ENCODE results near the gene MAML2. TPM values are rescaled to one million over a fixed set of nuclear protein-coding genes. Genes with fewer than 3 reads are reported as not detected.

Gene MAML2
- polyA plus RNA-seq, 1 of the 3 experiments (the other 2 are of a cell fraction) = 20.1 TPM

DNA sequence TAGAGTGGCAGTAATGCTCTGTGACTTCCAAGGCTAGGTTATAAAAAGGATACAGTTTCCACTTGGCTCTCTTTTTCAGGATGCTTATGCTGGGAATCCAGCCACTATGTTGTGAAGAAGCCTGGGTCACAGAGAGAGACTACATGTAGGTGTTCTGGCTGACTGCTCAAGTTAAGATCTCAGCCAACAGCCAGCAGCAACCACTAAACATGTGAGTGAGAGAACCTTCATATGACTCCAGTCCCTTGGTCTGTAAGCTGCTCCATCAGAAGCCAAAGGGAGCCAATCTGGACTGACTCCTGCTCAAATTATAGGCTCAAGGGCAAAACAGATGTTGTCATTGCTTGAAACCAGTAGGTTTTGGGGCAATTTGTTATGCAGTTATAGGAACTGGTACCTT is 162.7 kb downstream of the MAML2 start:
- Histone ChIP-seq H3K27ac (ENCODE audit: low read depth in 2 of 2, low read length in 1 of 2) (no peak overlapping the region), H3K4me3 (ENCODE audit: low read depth in 2 of 2, low read length in 1 of 2) (no peak overlapping the region), H3K4me1 (ENCODE audit: control insufficient read depth in 1 of 2, insufficient read depth in 2 of 2, low read depth in 1 of 2, low read length in 1 of 2) (peaks cover 0 to 12% of the 10 kb centered on the region in 2 experiments; a peak in 1 of 4 replicates), H3K36me3 (replicated peaks in 1 of 2; ENCODE audit: control insufficient read depth in 1 of 2, insufficient read depth in 2 of 2, low read length in 1 of 2) (peaks cover 2 to 3% of the 10 kb centered on the region in 2 experiments), H3K27me3 (ENCODE audit: insufficient read depth) (no peaks in the 10 kb centered on the region), H3K79me2 (ENCODE audit: insufficient read depth) (peaks cover 76% of the 10 kb centered on the region), H2AFZ (ENCODE audit: low read depth) (no peak overlapping the region), H3K9me3 (no peaks in the 10 kb centered on the region), H3F3A (replicated peaks; ENCODE audit: insufficient read depth) (peaks cover 4% of the 10 kb centered on the region), H3K4me2 (no peak overlapping the region), H3K9me2 (no peaks in the 10 kb centered on the region), H4K20me1 (ENCODE audit: insufficient read depth) (no peaks in the 10 kb centered on the region), H3K9ac (no peak overlapping the region)
- no peak for DNase-seq
- ChIA-PET POLR2A (no interaction called here), CTCF (interaction anchor here (0.6 to 1.1 kb wide), 2 partner anchors 14 to 26 kb away, joined by 3 read pairs; no protein-coding TSS in a partner anchor)
- no peak for TF ChIP-seq RXRA (IDR thresholded peaks at IDR 0.05; ENCODE audit: borderline replicate concordance, low read depth)
- TF ChIP-seq EZH2phosphoT487 (IDR thresholded peaks at IDR 0.05; ENCODE audit: borderline replicate concordance, low read depth) = no peak

DNA sequence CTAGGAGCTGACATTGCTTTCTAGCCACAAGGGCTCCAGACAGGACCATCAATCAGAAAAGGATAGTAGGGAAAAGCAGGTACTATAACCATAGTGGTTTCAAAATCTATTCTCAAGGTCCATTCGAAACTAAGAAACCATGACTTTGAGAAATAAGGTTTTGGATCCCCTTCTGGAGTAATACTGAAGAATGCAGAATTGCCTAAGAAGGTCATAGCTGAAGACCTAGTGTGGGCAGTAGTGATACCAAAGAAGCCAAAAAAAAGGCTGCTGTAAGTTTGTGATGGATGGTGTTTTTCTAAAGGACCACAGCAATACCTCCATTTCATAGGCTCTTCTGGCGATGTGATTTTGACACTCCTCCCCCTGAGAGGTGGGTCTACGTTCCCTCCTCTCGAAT is 163.1 kb downstream of the MAML2 start:
- Histone ChIP-seq H3K36me3 (replicated peaks in 1 of 2; ENCODE audit: control insufficient read depth in 1 of 2, insufficient read depth in 2 of 2, low read length in 1 of 2) (peaks cover under 1 to 2% of the 10 kb centered on the region in 2 experiments), H4K20me1 (ENCODE audit: insufficient read depth) (no peaks in the 10 kb centered on the region), H2AFZ (ENCODE audit: low read depth) (no peak overlapping the region), H3K4me2 (no peak overlapping the region), H3K79me2 (ENCODE audit: insufficient read depth) (peaks cover 76% of the 10 kb centered on the region), H3F3A (replicated peaks; ENCODE audit: insufficient read depth) (peaks cover 4% of the 10 kb centered on the region), H3K9ac (no peak overlapping the region), H3K9me2 (no peaks in the 10 kb centered on the region), H3K27ac (ENCODE audit: low read depth in 2 of 2, low read length in 1 of 2) (no peak overlapping the region; a peak in 1 of 4 replicates), H3K27me3 (ENCODE audit: insufficient read depth) (no peaks in the 10 kb centered on the region), H3K9me3 (no peaks in the 10 kb centered on the region), H3K4me3 (ENCODE audit: low read depth in 2 of 2, low read length in 1 of 2) (no peak overlapping the region), H3K4me1 (ENCODE audit: control insufficient read depth in 1 of 2, insufficient read depth in 2 of 2, low read depth in 1 of 2, low read length in 1 of 2) (peaks cover 0 to 12% of the 10 kb centered on the region in 2 experiments; a peak in 1 of 4 replicates)
- POLR2A ChIA-PET = no interaction called here
- CTCF ChIA-PET = interaction anchor here (0.6 to 1.1 kb wide), 2 partner anchors 14 to 25 kb away, joined by 3 read pairs; no protein-coding TSS in a partner anchor
- DNase-seq = no peak
- WGBS (ENCODE audit: low lambda C conversion rate) = 97% methylated on average over 4 of the region's 4 CpGs
- TF ChIP-seq, protein P1, sequence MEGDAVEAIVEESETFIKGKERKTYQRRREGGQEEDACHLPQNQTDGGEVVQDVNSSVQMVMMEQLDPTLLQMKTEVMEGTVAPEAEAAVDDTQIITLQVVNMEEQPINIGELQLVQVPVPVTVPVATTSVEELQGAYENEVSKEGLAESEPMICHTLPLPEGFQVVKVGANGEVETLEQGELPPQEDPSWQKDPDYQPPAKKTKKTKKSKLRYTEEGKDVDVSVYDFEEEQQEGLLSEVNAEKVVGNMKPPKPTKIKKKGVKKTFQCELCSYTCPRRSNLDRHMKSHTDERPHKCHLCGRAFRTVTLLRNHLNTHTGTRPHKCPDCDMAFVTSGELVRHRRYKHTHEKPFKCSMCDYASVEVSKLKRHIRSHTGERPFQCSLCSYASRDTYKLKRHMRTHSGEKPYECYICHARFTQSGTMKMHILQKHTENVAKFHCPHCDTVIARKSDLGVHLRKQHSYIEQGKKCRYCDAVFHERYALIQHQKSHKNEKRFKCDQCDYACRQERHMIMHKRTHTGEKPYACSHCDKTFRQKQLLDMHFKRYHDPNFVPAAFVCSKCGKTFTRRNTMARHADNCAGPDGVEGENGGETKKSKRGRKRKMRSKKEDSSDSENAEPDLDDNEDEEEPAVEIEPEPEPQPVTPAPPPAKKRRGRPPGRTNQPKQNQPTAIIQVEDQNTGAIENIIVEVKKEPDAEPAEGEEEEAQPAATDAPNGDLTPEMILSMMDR (IDR thresholded peaks at IDR 0.05) = no peak
- TF ChIP-seq, protein P2, sequence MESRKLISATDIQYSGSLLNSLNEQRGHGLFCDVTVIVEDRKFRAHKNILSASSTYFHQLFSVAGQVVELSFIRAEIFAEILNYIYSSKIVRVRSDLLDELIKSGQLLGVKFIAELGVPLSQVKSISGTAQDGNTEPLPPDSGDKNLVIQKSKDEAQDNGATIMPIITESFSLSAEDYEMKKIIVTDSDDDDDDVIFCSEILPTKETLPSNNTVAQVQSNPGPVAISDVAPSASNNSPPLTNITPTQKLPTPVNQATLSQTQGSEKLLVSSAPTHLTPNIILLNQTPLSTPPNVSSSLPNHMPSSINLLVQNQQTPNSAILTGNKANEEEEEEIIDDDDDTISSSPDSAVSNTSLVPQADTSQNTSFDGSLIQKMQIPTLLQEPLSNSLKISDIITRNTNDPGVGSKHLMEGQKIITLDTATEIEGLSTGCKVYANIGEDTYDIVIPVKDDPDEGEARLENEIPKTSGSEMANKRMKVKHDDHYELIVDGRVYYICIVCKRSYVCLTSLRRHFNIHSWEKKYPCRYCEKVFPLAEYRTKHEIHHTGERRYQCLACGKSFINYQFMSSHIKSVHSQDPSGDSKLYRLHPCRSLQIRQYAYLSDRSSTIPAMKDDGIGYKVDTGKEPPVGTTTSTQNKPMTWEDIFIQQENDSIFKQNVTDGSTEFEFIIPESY (IDR thresholded peaks at IDR 0.05; ENCODE audit: borderline replicate concordance, low read depth) = no peak
- TF ChIP-seq MXI1 (IDR thresholded peaks at IDR 0.05; ENCODE audit: low read depth, low read length) = no peak

DNA sequence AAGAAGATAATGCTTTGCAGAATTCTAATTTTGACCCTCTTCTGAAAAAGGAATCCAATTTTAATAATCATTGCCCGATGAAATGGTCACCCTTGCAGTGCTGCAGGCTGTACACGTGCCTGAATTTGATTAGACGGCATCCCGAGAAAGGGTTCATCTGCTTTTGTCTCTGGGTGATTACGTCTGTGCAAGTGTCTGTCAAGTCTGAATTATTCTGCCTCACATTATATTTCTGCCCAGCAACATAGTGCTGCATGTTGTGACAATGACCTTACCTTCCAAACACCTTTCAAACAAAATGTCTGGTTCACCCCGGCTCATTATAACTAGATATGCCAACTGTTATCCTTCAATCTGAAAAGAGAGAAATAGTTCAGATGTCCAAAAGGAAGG is 164.1 kb downstream of the MAML2 start:
- peak overlapping the region in 1 of 2 experiments; percentile 43; a peak in 1 of 4 replicates for H3K27ac ChIP-seq (ENCODE audit: low read depth in 2 of 2, low read length in 1 of 2)
- no peaks in the 10 kb centered on the region for H3K9me3 ChIP-seq
- H3K9ac ChIP-seq = no peak overlapping the region
- H4K20me1 ChIP-seq (ENCODE audit: insufficient read depth) = no peaks in the 10 kb centered on the region
- H3K4me1 ChIP-seq (ENCODE audit: control insufficient read depth in 1 of 2, insufficient read depth in 2 of 2, low read depth in 1 of 2, low read length in 1 of 2) = peaks cover 0 to 12% of the 10 kb centered on the region in 2 experiments; a peak in 1 of 4 replicates
- H3K36me3 ChIP-seq (replicated peaks in 1 of 2; ENCODE audit: control insufficient read depth in 1 of 2, insufficient read depth in 2 of 2, low read length in 1 of 2) = peaks cover 0 to 2% of the 10 kb centered on the region in 2 experiments
- H3K4me2 ChIP-seq = no peak overlapping the region
- no peak overlapping the region for H3K4me3 ChIP-seq (ENCODE audit: low read depth in 2 of 2, low read length in 1 of 2)
- 85% methylated on average over 6 of the region's 6 CpGs for WGBS (ENCODE audit: low lambda C conversion rate)
- H3K79me2 ChIP-seq (ENCODE audit: insufficient read depth) = peaks cover 78% of the 10 kb centered on the region
- H2AFZ ChIP-seq (ENCODE audit: low read depth) = no peak overlapping the region
- POLR2A ChIA-PET = no interaction called here
- CTCF ChIA-PET = interaction anchor here (0.7 kb wide), 1 partner anchor 29 kb away, joined by 3 read pairs; no protein-coding TSS in a partner anchor
- DNase-seq = no peak
- no peaks in the 10 kb centered on the region for H3K9me2 ChIP-seq
- H3K27me3 ChIP-seq (ENCODE audit: insufficient read depth) = no peaks in the 10 kb centered on the region
- H3F3A ChIP-seq (replicated peaks; ENCODE audit: insufficient read depth) = peaks cover 4% of the 10 kb centered on the region
- TF ChIP-seq NRF1 (IDR thresholded peaks at IDR 0.05; ENCODE audit: low read depth, low read length) (no peak), EP300 (IDR thresholded peaks at IDR 0.05; ENCODE audit: borderline replicate concordance in 1 of 2, low read depth in 1 of 2, low read length in 1 of 2) (no peak), FOXM1 (IDR thresholded peaks at IDR 0.05; ENCODE audit: low read depth) (no peak), MEF2A (IDR thresholded peaks at IDR 0.05; ENCODE audit: borderline replicate concordance, low read depth) (no peak), GATA2 (CRISPR knock-in tag; IDR thresholded peaks at IDR 0.05) (no peak), RXRA (IDR thresholded peaks at IDR 0.05; ENCODE audit: borderline replicate concordance, low read depth) (no peak)
- TF ChIP-seq, protein P3, sequence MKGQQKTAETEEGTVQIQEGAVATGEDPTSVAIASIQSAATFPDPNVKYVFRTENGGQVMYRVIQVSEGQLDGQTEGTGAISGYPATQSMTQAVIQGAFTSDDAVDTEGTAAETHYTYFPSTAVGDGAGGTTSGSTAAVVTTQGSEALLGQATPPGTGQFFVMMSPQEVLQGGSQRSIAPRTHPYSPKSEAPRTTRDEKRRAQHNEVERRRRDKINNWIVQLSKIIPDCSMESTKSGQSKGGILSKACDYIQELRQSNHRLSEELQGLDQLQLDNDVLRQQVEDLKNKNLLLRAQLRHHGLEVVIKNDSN (IDR thresholded peaks at IDR 0.05; ENCODE audit: borderline replicate concordance, low read depth) = no peak
- TF ChIP-seq, protein P4, sequence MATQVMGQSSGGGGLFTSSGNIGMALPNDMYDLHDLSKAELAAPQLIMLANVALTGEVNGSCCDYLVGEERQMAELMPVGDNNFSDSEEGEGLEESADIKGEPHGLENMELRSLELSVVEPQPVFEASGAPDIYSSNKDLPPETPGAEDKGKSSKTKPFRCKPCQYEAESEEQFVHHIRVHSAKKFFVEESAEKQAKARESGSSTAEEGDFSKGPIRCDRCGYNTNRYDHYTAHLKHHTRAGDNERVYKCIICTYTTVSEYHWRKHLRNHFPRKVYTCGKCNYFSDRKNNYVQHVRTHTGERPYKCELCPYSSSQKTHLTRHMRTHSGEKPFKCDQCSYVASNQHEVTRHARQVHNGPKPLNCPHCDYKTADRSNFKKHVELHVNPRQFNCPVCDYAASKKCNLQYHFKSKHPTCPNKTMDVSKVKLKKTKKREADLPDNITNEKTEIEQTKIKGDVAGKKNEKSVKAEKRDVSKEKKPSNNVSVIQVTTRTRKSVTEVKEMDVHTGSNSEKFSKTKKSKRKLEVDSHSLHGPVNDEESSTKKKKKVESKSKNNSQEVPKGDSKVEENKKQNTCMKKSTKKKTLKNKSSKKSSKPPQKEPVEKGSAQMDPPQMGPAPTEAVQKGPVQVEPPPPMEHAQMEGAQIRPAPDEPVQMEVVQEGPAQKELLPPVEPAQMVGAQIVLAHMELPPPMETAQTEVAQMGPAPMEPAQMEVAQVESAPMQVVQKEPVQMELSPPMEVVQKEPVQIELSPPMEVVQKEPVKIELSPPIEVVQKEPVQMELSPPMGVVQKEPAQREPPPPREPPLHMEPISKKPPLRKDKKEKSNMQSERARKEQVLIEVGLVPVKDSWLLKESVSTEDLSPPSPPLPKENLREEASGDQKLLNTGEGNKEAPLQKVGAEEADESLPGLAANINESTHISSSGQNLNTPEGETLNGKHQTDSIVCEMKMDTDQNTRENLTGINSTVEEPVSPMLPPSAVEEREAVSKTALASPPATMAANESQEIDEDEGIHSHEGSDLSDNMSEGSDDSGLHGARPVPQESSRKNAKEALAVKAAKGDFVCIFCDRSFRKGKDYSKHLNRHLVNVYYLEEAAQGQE (IDR thresholded peaks at IDR 0.05; ENCODE audit: low read depth, low read length) = no peak

Data from SK-N-SH (cell line).